GM19468 (cell line): Measurements from ENCODE around the gene CFAP70.
"Not testable (repeated sequence)": the region's sequence is repeated elsewhere in the genome, so short reads cannot be mapped to it uniquely, and the experiment has no call there.

ENCODE experiments used
- ATAC-seq: cut with Tn5 transposase; IDR thresholded peaks from one replicate; pipeline ENCODE4 v1.9.1; 2021; ENCODE audit warnings: mild to moderate bottlenecking, moderate library complexity, moderate number of reproducible peaks; ENCODE audit not compliant: unreplicated experiment; ENCODE audit errors: extremely low read depth

Gene CFAP70

DNA sequence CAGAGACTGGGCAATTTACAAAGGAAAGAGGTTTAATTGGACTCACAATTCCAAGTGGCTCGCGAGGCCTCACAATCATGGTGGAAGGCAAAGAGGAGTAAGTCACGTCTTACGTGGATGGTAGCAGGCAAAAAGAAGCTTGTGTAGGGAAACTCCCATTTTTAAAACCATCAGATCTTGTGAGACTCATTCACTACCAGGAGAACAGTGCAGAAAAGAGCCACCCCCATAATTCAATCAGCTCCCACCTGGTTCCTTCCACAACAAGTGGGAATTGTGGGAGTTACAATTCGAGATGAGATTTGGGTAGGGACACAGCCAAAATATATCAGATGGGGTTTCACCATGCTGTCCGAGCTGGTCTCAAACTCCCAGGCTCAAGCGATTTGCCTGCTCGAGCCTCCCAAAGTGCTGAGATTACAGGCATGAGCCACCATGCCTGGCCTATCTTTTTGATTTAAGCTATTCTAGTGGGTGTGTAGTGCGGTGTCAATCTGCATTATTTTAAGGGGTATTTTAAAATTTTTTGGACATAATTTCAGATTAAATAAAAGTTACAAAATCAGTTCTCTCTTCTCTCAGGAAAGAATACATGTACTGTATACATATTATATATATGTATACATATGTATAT lies 97.2 kb downstream of the CFAP70 start:
- no peak for ATAC-seq

GRCh38 chr10:73258612-73259011 lies 100.1 kb downstream of the CFAP70 start:
- ATAC-seq: not testable (repeated sequence)

GRCh38 chr10:73253225-73253555 lies 105.5 kb downstream of the CFAP70 start:
- ATAC-seq: no peak

DNA sequence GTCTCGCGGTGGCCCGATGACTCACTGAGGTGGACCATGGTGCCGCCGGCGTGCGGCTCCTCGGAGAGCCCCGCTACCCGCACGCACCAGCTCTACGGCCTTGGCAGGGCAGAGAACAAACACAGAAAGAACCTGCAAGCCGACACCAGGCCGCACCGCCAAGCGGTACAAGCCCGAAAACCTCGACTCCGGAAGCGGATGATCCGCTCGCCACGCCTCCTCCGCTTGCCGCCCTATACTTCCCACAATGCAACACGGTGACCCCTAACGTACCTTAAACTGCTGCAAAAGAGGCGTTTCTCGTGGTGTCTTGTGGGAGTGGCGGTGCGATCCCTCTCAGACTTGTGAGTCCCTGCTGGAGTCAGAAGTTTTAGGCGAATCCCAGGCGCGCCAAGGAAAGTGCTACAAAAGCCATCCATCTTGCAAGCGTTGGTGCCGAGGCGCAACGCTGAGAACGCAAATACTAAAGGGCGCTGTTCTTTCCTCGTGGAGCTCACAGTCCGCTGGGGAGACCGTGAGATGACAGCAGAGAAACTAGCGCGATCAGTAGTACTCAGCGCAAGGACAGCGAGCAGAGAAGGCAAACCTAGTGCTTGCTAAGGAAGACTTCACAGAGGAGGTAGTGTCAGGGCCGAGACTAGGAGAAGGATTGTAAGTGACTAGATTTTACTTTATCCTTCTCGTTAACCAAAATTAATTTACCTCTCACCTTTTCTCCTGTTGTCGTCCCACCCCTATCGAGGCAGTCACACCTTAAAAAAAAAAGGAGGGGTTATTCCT lies 106.0 kb downstream of the CFAP70 start, which contains the start of gene MRPS16:
Gene MRPS16 (minus strand): TSS at position 200 of the 780 bp plus-strand sequence. CDS start 162 bp downstream, at position 38.
- ATAC-seq: peak; percentile 71

- ATAC-seq: no peak
Measured at GRCh38 chr10:73251683-73252444, 106.8 kb downstream of the CFAP70 start.

- no peak for ATAC-seq
Measured at GRCh38 chr10:73248259-73248724, 110.4 kb downstream of the CFAP70 start.

- ATAC-seq: no peak
Measured at GRCh38 chr10:73247509-73248258, 111.0 kb downstream of the CFAP70 start.

DNA sequence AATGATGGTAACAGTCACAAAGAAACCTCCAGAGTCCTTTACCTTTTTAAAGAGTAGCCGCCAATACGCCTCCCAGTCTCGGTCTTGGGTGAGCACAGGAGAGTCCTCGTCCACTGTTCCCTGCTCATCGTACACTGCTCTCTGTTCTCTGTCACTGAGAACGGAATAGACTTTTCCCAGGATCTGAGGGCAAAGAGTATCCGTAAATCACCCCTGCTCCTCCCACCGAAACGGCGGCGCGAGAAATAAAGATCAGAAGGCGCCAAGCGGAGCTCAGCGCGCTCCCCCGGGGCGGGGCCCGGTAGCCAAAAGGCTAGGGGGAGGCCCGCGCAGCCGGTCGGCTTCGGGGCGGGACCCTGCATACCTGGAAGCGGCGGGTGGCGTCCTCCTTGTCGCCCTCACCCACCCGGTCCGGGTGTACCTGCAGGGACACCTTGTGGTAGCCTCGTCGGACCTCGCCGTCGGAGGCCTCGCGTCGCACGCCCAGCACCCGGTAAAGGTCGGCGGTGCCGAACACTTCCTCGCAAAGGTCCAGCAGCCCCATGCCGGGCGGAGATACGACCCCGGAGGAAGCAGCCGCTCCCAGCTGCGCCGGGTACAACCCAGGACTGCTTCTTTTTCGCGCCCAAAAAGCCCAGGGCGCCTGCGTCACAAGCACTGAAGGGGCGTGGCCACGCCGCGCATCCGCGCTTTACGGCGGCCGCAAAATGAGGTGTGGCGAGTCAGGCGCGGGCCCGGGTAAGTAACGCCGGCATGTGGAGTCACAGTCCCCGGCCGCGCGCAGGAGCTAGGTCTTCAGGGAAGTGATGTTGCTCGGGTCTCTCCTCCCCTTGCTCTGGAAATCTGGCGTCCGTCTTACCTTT lies 111.8 kb downstream of the CFAP70 start, which contains the start of gene DNAJC9:
Gene DNAJC9 (minus strand): TSS at position 610 of the 863 bp plus-strand sequence. CDS start 66 bp downstream, at position 544.
- ATAC-seq: peak; percentile 74

DNA sequence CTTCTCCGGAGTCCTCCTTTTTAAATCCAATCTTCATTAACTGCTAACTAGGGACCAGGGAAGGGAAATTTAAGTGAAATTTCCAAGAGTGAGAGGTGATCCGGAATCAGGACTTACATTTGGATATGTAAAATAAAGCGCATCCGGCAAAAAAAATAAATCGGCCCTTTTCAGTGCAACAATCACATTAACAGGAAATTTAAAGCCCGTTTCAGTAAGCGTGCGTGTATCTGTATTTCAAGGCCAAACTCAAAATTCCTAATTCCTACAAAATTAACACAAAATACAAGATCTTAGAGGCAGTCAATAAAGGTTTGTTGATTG lies 112.4 kb downstream of the CFAP70 start:
- no peak for ATAC-seq

- no peak for ATAC-seq
Measured at GRCh38 chr10:73244866-73245477, 113.7 kb downstream of the CFAP70 start.

GRCh38 chr10:73239908-73240307 lies 118.8 kb downstream of the CFAP70 start:
- ATAC-seq: no peak

DNA sequence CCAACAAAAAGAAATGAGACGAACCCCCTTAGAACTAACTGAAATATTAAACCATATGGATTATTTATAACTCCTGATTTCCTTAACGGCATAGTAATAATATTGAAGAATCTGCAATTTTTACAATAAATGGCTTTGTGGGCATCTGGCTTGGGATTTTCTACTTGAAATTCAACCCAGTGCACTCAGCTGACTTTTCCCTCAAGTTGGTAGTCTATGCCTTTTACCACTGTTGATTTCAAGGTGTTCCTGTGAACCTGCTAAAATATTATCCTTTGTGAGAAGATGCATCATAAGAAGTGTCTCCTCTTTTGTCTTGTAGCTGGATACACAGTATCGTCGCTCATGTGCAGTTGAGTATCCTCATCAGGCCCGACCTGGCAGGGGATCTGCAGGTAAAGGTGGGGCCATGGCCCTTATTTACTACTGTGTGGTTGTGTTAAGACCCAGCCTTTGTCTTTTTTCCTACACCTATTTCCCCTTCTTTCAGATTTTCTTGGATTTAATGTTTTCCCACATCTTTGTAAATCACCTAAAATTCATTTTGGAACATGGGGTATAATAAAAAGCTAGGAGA lies 119.6 kb downstream of the CFAP70 start:
- ATAC-seq: no peak

GRCh38 chr10:73234695-73235094 lies 124.0 kb downstream of the CFAP70 start:
- no peak for ATAC-seq

DNA sequence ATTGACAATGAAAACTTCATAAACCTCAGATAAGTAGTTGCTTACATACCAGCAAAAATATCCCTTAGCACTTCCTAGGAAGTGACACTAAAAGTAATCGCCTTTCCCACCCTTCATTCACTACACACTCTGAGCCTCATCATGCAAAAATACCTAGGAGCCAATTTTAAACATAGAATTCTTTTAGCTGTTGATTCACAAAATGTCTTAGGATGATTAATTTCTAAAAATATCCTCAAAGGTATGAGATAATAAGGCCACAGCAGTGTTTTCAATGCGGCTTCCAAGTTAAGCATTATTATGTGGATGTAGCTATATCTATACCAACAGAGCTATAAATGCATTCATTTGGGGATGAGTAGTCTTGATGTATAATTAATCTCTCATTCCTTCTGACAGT lies 124.8 kb downstream of the CFAP70 start:
- ATAC-seq: no peak

- no peak for ATAC-seq
Measured at GRCh38 chr10:73232887-73233286, 125.8 kb downstream of the CFAP70 start.

DNA sequence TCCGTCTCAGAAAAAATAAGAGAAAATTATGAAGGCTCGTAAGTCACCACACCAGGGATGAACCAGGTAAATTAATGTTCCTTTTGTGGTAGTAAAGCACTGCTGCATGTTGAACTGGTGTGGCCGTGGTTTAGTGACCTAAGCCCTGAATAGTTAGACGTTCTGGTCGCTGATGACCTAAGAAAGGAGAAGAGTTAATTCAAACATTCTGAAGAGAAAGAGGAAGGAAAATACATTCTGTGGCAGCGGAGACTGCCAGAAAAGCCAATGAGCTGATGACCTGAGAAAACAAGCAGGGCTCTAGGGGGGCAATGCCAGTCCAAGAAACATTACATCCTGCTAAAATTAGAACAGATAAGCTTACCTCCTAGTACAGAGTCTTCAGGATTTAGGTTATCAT lies 129.1 kb downstream of the CFAP70 start:
- ATAC-seq: no peak

- ATAC-seq: no peak
Measured at GRCh38 chr10:73228247-73228646, 130.4 kb downstream of the CFAP70 start.

- no peak for ATAC-seq
Measured at GRCh38 chr10:73226663-73227062, 132.0 kb downstream of the CFAP70 start.

DNA sequence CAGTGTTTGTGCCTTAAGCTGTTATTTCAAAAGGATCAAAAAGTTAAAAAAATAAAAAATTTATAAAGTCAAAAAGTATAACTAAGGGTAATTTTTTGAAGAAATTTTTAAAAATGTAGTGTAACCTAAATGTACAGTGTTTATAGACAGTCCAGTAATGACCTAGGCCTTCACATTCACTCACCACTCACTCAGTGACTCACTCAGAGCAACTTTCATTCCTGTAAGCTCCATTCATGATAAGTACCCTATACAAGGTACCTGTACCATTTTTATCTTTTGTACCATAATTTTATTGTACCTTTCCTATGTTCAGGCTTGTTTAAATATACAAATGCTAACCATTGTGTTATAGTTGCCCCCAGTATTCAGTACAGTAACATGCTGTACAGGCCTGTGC lies 133.1 kb downstream of the CFAP70 start:
- no peak for ATAC-seq
